Ammon's horn (tissue), 1 donor: ENCODE data around the gene GIMAP4.
"Not testable (repeated sequence)": the region's sequence is repeated elsewhere in the genome, so short reads cannot be mapped to it uniquely, and the experiment has no call there.

Experiments used
- DNase-seq: peaks from one replicate; pipeline ENCODE4 v3.0.0-alpha.2; 2016; ENCODE audit warnings: low spot score

GIMAP4 gene

GRCh38 chr7:150567169-150567568, at the start of gene GIMAP4:
Gene GIMAP4 (plus strand): TSS chr7:150567390. CDS start chr7:150569902, 2,512 bp downstream.
- peak; percentile 63 for DNase-seq

- no peak for DNase-seq
Measured at GRCh38 chr7:150519310-150519709, 47.9 kb upstream of the GIMAP4 start.

GRCh38 chr7:150520145-150520544, 47.0 kb upstream of the GIMAP4 start:
- DNase-seq = no peak

- DNase-seq = not testable (repeated sequence)
Measured at GRCh38 chr7:150522931-150523330, 44.3 kb upstream of the GIMAP4 start.

- DNase-seq = no peak
Measured at GRCh38 chr7:150524018-150524417, 43.2 kb upstream of the GIMAP4 start.

GRCh38 chr7:150531704-150532103, 35.5 kb upstream of the GIMAP4 start:
- DNase-seq = no peak

GRCh38 chr7:150538259-150538658, 28.9 kb upstream of the GIMAP4 start:
- DNase-seq = no peak

GRCh38 chr7:150553163-150553562, 14.0 kb upstream of the GIMAP4 start:
- DNase-seq = no peak

GRCh38 chr7:150556521-150557138, 10.6 kb upstream of the GIMAP4 start:
- no peak for DNase-seq

- no peak for DNase-seq
Measured at GRCh38 chr7:150560486-150560885, 6.7 kb upstream of the GIMAP4 start.

- no peak for DNase-seq
Measured at GRCh38 chr7:150562919-150563318, 4.3 kb upstream of the GIMAP4 start.

GRCh38 chr7:150564006-150564405, 3.2 kb upstream of the GIMAP4 start:
- DNase-seq = no peak

- DNase-seq = no peak
Measured at GRCh38 chr7:150564566-150564965, 2.6 kb upstream of the GIMAP4 start.

- DNase-seq = no peak
Measured at GRCh38 chr7:150565239-150565638, 2.0 kb upstream of the GIMAP4 start.

- DNase-seq = no peak
Measured at GRCh38 chr7:150566123-150566522, 1.1 kb upstream of the GIMAP4 start.

- no peak for DNase-seq
Measured at GRCh38 chr7:150566572-150566971, 618 bp upstream of the GIMAP4 start.

GRCh38 chr7:150567871-150568301, 696 bp downstream of the GIMAP4 start:
- DNase-seq = no peak

GRCh38 chr7:150568714-150569113, 1.5 kb downstream of the GIMAP4 start:
- no peak for DNase-seq

- DNase-seq = no peak
Measured at GRCh38 chr7:150569245-150569955, 2.2 kb downstream of the GIMAP4 start.

- no peak for DNase-seq
Measured at GRCh38 chr7:150570556-150571465, 3.6 kb downstream of the GIMAP4 start.

- no peak for DNase-seq
Measured at GRCh38 chr7:150572496-150572895, 5.3 kb downstream of the GIMAP4 start.

- DNase-seq = not testable (repeated sequence)
Measured at GRCh38 chr7:150579979-150580637, 12.9 kb downstream of the GIMAP4 start.
